Measurements from ENCODE around the gene CCDC50.

DNA sequence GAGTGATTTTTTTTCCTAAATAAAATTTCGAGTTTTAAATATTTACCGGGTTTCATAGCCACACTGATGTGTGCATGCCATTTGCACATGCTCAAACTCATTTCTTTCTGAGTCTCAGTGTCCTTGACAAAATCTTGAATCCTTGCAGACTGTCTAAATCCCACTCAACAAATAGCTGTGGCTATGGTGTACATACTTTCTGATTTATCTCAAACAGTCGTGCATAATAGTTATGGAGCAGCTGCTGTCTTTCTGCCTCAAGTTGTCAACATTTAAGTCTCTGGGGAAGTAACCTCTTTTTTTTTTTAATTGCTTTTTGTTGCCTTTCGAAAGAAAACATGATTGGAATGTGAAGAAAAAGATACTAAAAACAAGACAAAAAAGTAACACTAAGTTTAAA, 53.9 kb downstream of the CCDC50 start:
- TF ChIP-seq, protein P1, sequence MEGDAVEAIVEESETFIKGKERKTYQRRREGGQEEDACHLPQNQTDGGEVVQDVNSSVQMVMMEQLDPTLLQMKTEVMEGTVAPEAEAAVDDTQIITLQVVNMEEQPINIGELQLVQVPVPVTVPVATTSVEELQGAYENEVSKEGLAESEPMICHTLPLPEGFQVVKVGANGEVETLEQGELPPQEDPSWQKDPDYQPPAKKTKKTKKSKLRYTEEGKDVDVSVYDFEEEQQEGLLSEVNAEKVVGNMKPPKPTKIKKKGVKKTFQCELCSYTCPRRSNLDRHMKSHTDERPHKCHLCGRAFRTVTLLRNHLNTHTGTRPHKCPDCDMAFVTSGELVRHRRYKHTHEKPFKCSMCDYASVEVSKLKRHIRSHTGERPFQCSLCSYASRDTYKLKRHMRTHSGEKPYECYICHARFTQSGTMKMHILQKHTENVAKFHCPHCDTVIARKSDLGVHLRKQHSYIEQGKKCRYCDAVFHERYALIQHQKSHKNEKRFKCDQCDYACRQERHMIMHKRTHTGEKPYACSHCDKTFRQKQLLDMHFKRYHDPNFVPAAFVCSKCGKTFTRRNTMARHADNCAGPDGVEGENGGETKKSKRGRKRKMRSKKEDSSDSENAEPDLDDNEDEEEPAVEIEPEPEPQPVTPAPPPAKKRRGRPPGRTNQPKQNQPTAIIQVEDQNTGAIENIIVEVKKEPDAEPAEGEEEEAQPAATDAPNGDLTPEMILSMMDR (IDR thresholded peaks at IDR 0.05; ENCODE audit: extremely low read depth in 1 of 2, insufficient read depth in 1 of 2, low read depth in 1 of 2, low read length in 2 of 2), result no peak
- no peak for TF ChIP-seq EZH2 (IDR thresholded peaks at IDR 0.05; ENCODE audit: borderline replicate concordance, low read depth, low read length, severe bottlenecking)
- no peak for TF ChIP-seq POLR2AphosphoS5 (IDR thresholded peaks at IDR 0.05; ENCODE audit: insufficient read depth, low read depth, low read length)
- TF ChIP-seq POLR2A (IDR thresholded peaks at IDR 0.05; ENCODE audit: low read depth, low read length), result no peak
- no peak for TF ChIP-seq MYC (IDR thresholded peaks at IDR 0.05; ENCODE audit: low read depth, low read length)
- no peak for TF ChIP-seq JUN (IDR thresholded peaks at IDR 0.05; ENCODE audit: borderline replicate concordance, insufficient read depth, insufficient read length, low read depth)
- TF ChIP-seq, protein P2, sequence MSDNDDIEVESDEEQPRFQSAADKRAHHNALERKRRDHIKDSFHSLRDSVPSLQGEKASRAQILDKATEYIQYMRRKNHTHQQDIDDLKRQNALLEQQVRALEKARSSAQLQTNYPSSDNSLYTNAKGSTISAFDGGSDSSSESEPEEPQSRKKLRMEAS (IDR thresholded peaks at IDR 0.05; ENCODE audit: insufficient read depth, insufficient read length), result no peak
- no peak for TF ChIP-seq FOS (IDR thresholded peaks at IDR 0.05; ENCODE audit: borderline replicate concordance, insufficient read depth, low read length)

Measured in endothelial cell of umbilical vein (primary cell).